Measurements from ENCODE around the gene TSPAN11. TPM values are rescaled to one million over a fixed set of nuclear protein-coding genes. Genes with fewer than 3 reads are reported as not detected.

The TSPAN11 gene
- polyA plus RNA-seq, 2 of the 4 experiments (the other 2 are of a cell fraction), result 0.01 to 0.06 TPM

DNA sequence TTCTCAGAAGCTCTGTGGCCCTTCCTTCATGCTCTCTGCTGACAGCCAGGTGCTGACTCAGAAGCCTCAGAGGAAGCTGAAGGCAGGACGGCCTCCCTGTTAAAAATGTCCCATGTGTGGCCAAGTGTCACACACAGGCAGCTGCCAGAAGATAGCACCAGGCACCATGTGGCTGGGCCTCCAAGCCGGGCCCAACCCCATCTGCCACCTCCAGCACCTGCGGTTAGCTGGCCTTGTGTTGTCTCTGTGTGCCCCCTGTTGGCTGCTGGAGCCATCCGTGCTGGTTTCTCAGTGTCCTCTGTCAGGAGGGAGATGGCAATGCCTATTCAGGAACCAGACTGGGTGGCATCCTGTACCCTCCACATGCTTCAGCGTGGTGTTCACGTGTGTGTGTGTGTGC, 63.2 kb downstream of the TSPAN11 start (continued):
- TF ChIP-seq, protein P1, sequence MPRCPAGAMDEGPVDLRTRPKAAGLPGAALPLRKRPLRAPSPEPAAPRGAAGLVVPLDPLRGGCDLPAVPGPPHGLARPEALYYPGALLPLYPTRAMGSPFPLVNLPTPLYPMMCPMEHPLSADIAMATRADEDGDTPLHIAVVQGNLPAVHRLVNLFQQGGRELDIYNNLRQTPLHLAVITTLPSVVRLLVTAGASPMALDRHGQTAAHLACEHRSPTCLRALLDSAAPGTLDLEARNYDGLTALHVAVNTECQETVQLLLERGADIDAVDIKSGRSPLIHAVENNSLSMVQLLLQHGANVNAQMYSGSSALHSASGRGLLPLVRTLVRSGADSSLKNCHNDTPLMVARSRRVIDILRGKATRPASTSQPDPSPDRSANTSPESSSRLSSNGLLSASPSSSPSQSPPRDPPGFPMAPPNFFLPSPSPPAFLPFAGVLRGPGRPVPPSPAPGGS (IDR thresholded peaks at IDR 0.05), result no peak

DNA sequence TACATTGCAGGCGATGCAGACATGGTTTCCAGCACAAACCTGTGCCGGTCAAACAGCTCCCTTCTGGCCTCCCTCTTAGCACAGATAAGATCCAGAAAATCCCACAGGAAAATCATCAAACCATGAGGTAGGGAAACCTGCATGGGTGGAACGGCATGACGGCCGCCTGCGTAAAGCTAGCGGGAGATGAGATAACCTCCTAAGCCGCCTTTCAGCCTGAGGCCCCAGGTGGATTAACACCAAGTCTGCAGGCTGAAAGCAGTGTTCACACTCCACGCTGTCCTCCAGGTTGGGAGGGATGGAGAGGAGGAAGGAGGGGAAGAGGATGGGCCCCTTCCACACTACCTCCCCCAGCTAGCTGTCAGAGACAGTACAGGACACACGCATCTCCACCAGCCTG, 63.8 kb downstream of the TSPAN11 start:
- TF ChIP-seq SREBF2 (IDR thresholded peaks at IDR 0.05) (no peak), MAZ (IDR thresholded peaks at IDR 0.05; ENCODE audit: borderline replicate concordance, low read depth, low read length) (no peak), RFX5 (IDR thresholded peaks at IDR 0.05) (no peak), HOXA7 (CRISPR knock-in tag; IDR thresholded peaks at IDR 0.05) (no peak), EHF (CRISPR knock-in tag; IDR thresholded peaks at IDR 0.05) (no peak), FOXS1 (CRISPR knock-in tag; IDR thresholded peaks at IDR 0.05) (no peak), HEYL (CRISPR knock-in tag; IDR thresholded peaks at IDR 0.05) (no peak), KDM1A (IDR thresholded peaks at IDR 0.05; ENCODE audit: low read depth) (no peak), HDAC2 (IDR thresholded peaks at IDR 0.05) (no peak), RNF2 (IDR thresholded peaks at IDR 0.05; ENCODE audit: borderline replicate concordance, low read depth) (no peak), NFE2L2 (conservative IDR thresholded peaks at IDR 0.05; ENCODE audit: low read length) (no peak), ESRRA (IDR thresholded peaks at IDR 0.05; ENCODE audit: borderline replicate concordance, low read length) (no peak), CEBPB (IDR thresholded peaks at IDR 0.05) (no peak), POLR2A (IDR thresholded peaks at IDR 0.05; ENCODE audit: low read length) (no peak)
- TF ChIP-seq, protein P2, sequence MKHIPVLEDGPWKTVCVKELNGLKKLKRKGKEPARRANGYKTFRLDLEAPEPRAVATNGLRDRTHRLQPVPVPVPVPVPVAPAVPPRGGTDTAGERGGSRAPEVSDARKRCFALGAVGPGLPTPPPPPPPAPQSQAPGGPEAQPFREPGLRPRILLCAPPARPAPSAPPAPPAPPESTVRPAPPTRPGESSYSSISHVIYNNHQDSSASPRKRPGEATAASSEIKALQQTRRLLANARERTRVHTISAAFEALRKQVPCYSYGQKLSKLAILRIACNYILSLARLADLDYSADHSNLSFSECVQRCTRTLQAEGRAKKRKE (CRISPR knock-in tag; IDR thresholded peaks at IDR 0.05; ENCODE audit: low read depth), result no peak
- TF ChIP-seq, protein P1 (IDR thresholded peaks at IDR 0.05), result no peak
- TF ChIP-seq, protein P3, sequence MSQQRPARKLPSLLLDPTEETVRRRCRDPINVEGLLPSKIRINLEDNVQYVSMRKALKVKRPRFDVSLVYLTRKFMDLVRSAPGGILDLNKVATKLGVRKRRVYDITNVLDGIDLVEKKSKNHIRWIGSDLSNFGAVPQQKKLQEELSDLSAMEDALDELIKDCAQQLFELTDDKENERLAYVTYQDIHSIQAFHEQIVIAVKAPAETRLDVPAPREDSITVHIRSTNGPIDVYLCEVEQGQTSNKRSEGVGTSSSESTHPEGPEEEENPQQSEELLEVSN (IDR thresholded peaks at IDR 0.05; ENCODE audit: borderline replicate concordance, low read depth), result no peak
- Histone ChIP-seq H3K4me2 (no peak overlapping the region), H3K9me3 (no peaks in the 10 kb centered on the region), H3K4me1 (no peaks in the 10 kb centered on the region), H3K4me3 (no peak overlapping the region), H3K27ac (no peak overlapping the region)
- FAIRE-seq (no peak), DNase-seq (ENCODE audit: low read depth in 1 of 2, low spot score in 1 of 2) (no peak), ATAC-seq (no peak)
- 83% methylated on average over 10 of the region's 10 CpGs for WGBS (ENCODE audit: missing lambda C conversion rate)
- POLR2A ChIA-PET, result no interaction called here
- CTCF ChIA-PET, result interaction anchor here (0.6 to 14.2 kb wide), 10 partner anchors 10 to 147 kb away, joined by 3 to 120 read pairs (median 4); no protein-coding TSS in a partner anchor

DNA sequence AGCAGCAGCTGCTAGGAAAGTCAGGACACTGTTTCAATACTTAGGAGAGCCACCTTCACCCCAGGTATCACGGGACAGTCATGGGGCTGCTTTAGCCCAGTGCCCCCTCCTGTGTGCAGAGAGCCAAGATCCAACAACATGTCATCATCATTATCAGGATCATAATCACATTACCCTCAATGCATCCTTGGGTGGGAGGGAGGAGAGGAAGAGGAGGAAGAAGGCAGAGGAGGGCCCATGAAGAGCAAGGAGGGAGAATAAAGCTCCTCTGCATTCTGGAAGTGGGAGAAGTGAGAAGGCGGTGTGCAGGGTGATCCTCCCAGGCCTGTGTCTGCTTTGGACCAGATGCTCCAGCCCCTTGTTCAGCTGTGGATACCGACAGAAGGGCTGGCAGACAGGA, 64.2 kb downstream of the TSPAN11 start:
- ATAC-seq (no peak), DNase-seq (ENCODE audit: low read depth in 1 of 2, low spot score in 1 of 2) (no peak), FAIRE-seq (no peak)
- Histone ChIP-seq H3K4me1 (no peaks in the 10 kb centered on the region), H3K27ac (no peak overlapping the region), H3K9me3 (no peaks in the 10 kb centered on the region), H3K4me3 (no peak overlapping the region), H3K4me2 (no peak overlapping the region)
- CTCF ChIA-PET, result interaction anchor here (0.7 to 14.2 kb wide), 7 partner anchors 10 to 144 kb away, joined by 3 to 120 read pairs (median 13); no protein-coding TSS in a partner anchor
- TF ChIP-seq, protein P4, sequence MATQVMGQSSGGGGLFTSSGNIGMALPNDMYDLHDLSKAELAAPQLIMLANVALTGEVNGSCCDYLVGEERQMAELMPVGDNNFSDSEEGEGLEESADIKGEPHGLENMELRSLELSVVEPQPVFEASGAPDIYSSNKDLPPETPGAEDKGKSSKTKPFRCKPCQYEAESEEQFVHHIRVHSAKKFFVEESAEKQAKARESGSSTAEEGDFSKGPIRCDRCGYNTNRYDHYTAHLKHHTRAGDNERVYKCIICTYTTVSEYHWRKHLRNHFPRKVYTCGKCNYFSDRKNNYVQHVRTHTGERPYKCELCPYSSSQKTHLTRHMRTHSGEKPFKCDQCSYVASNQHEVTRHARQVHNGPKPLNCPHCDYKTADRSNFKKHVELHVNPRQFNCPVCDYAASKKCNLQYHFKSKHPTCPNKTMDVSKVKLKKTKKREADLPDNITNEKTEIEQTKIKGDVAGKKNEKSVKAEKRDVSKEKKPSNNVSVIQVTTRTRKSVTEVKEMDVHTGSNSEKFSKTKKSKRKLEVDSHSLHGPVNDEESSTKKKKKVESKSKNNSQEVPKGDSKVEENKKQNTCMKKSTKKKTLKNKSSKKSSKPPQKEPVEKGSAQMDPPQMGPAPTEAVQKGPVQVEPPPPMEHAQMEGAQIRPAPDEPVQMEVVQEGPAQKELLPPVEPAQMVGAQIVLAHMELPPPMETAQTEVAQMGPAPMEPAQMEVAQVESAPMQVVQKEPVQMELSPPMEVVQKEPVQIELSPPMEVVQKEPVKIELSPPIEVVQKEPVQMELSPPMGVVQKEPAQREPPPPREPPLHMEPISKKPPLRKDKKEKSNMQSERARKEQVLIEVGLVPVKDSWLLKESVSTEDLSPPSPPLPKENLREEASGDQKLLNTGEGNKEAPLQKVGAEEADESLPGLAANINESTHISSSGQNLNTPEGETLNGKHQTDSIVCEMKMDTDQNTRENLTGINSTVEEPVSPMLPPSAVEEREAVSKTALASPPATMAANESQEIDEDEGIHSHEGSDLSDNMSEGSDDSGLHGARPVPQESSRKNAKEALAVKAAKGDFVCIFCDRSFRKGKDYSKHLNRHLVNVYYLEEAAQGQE (IDR thresholded peaks at IDR 0.05), result no peak
- TF ChIP-seq, protein P2 (CRISPR knock-in tag; IDR thresholded peaks at IDR 0.05; ENCODE audit: low read depth), result no peak
- no peak for TF ChIP-seq HOXA7 (CRISPR knock-in tag; IDR thresholded peaks at IDR 0.05)
- WGBS (ENCODE audit: missing lambda C conversion rate), result 67% methylated on average over 3 of the region's 3 CpGs
- POLR2A ChIA-PET, result no interaction called here

Measured in A549 (cell line).